Fibroblast of lung (primary cell): ENCODE data around the gene NPAT. TPM values are rescaled to one million over a fixed set of nuclear protein-coding genes. Genes with fewer than 3 reads are reported as not detected.
"Not testable (repeated sequence)": the region's sequence is repeated elsewhere in the genome, so short reads cannot be mapped to it uniquely, and the experiment has no call there.

Experiments used
- DNase-seq, 2 donors: peaks; one replicate each; pipeline versions ENCODE4 v3.0.0 to v3.0.0-alpha.2; 2010; ENCODE audit warnings: low read depth in 2 of 2
- H2AFZ ChIP-seq: 2 replicates; pipeline ENCODE4 v1.5.1; 2012; ENCODE audit warnings: low read length, control low read depth, inconsistent platforms
- H3K27ac ChIP-seq: 2 replicates; pipeline ENCODE4 v1.5.1; 2011; ENCODE audit warnings: low read length, control low read depth; ENCODE audit not compliant: insufficient read depth
- H3K27me3 ChIP-seq: 2 replicates; pipeline ENCODE4 v1.5.1; 2011; ENCODE audit warnings: mild to moderate bottlenecking, low read length; ENCODE audit not compliant: control insufficient read depth, insufficient read depth
- H3K36me3 ChIP-seq: 2 replicates; pipeline ENCODE4 v1.5.1; 2011; ENCODE audit warnings: low read length; ENCODE audit not compliant: control insufficient read depth, insufficient read depth
- H3K4me1 ChIP-seq: 2 replicates; pipeline ENCODE4 v1.5.1; 2011; ENCODE audit warnings: low read length; ENCODE audit not compliant: control insufficient read depth, insufficient read depth; ENCODE audit errors: extremely low read depth
- H3K4me2 ChIP-seq: 2 replicates; pipeline ENCODE4 v1.5.1; 2011; ENCODE audit warnings: low read length, control low read depth; ENCODE audit not compliant: insufficient read depth; ENCODE audit errors: extremely low read depth
- H3K4me3 ChIP-seq, 4 experiments: fragments of 200-600 bp in 1 of 4; sonication (generic) in 1 of 4; replicated peaks in 1 of 4; 2 replicates each; pipeline ENCODE4 v1.5.1; 2011 to 2016; ENCODE audit warnings: low read length in 4 of 4, low read depth in 3 of 4, mild to moderate bottlenecking in 3 of 4, control low read depth in 2 of 4, inconsistent platforms in 1 of 4, mixed read lengths in 1 of 4; ENCODE audit not compliant: insufficient read depth in 1 of 4; ENCODE audit errors: control extremely low read depth in 1 of 4
- H3K79me2 ChIP-seq: 2 replicates; pipeline ENCODE4 v1.5.1; 2012; ENCODE audit warnings: mild to moderate bottlenecking, low read length, inconsistent platforms; ENCODE audit not compliant: control insufficient read depth, insufficient read depth
- H3K9ac ChIP-seq: 2 replicates; pipeline ENCODE4 v1.5.1; 2011; ENCODE audit warnings: mild to moderate bottlenecking, low read length, control low read depth; ENCODE audit not compliant: insufficient read depth
- H3K9me3 ChIP-seq: 2 replicates; pipeline ENCODE4 v1.5.1; 2012; ENCODE audit warnings: low read depth, low read length; ENCODE audit not compliant: control insufficient read depth, insufficient read depth
- H4K20me1 ChIP-seq: 2 replicates; pipeline ENCODE4 v1.5.1; 2011; ENCODE audit warnings: low read length; ENCODE audit not compliant: control insufficient read depth, insufficient read depth; ENCODE audit errors: extremely low read depth
- EZH2 ChIP-seq: IDR thresholded peaks from 2 replicates; pipeline ENCODE4 v1.5.1; 2012; ENCODE audit warnings: low read length, control low read depth, mild to moderate bottlenecking; ENCODE audit errors: missing control alignments
- polyA plus RNA-seq, 2 donors: library from polyadenylated mRNA; depleted of rRNA in 1 of 2; stranded (reverse) in 1 of 2; unstranded in 1 of 2; fragments of >200 nt; gene quantifications; 2 replicates each; pipeline ENCODE4 v1.2.1, GENCODE V29; 2011 to 2012; ENCODE audit warnings: missing spikeins in 1 of 2
- total RNA-seq: library from RNA; depleted of rRNA; stranded (reverse); fragments of >200 nt; gene quantifications from 2 replicates; pipeline ENCODE4 v1.2.1, GENCODE V29; 2014
- TF ChIP-seq, protein P1 (sequence below), 2 donors: IDR thresholded peaks in 1 of 2; conservative IDR thresholded peaks in 1 of 2; 1 replicate in 1 of 2; 2 replicates in 1 of 2; pipeline ENCODE4 v1.5.1; 2011 to 2012; ENCODE audit warnings: low read length in 2 of 2, control low read depth in 1 of 2, inconsistent platforms in 1 of 2, low read depth in 1 of 2, mild to moderate bottlenecking in 1 of 2

NPAT gene
- total and polyA plus RNA-seq, 2 donors (not counting 1 experiment from before 2014, with no cell fraction given) = 10.9 to 12.7 TPM

DNA sequence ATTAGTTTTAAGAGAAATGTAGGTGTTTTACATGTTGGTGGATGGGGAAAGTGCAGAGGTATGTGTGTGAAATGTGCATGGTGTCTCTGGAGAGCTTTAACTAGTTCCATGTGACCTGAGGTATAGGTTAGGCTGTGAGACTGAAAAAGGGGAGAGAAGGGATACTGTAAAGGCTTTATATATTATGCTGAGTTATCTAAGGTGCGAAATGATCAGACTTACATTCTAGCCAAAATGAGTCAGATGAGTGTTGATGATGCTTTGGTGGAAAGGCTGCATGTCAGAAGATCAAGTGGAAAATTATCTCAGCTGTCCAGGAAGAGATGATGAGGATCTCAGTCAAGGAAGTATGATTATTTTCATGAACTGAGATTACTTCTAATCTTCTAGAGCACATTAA, 85.2 kb downstream of the NPAT start:
- Histone ChIP-seq H3K4me1 (peaks cover 2% of the 10 kb centered on the region), H3K9ac (no peak overlapping the region), H3K27ac (no peak overlapping the region), H2AFZ (no peak overlapping the region), H3K4me2 (no peak overlapping the region), H3K9me3 (no peaks in the 10 kb centered on the region), H3K4me3 (no peak overlapping the region), H4K20me1 (no peaks in the 10 kb centered on the region), H3K27me3 (no peaks in the 10 kb centered on the region), H3K36me3 (no peaks in the 10 kb centered on the region), H3K79me2 (no peaks in the 10 kb centered on the region)
- TF ChIP-seq EZH2 = no peak
- TF ChIP-seq, protein P1, sequence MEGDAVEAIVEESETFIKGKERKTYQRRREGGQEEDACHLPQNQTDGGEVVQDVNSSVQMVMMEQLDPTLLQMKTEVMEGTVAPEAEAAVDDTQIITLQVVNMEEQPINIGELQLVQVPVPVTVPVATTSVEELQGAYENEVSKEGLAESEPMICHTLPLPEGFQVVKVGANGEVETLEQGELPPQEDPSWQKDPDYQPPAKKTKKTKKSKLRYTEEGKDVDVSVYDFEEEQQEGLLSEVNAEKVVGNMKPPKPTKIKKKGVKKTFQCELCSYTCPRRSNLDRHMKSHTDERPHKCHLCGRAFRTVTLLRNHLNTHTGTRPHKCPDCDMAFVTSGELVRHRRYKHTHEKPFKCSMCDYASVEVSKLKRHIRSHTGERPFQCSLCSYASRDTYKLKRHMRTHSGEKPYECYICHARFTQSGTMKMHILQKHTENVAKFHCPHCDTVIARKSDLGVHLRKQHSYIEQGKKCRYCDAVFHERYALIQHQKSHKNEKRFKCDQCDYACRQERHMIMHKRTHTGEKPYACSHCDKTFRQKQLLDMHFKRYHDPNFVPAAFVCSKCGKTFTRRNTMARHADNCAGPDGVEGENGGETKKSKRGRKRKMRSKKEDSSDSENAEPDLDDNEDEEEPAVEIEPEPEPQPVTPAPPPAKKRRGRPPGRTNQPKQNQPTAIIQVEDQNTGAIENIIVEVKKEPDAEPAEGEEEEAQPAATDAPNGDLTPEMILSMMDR (conservative IDR thresholded peaks at IDR 0.05 in 1 of 2, IDR thresholded peaks at IDR 0.05 in 1 of 2; ENCODE audit: low read depth in 1 of 2, low read length in 2 of 2) = no peak
- DNase-seq = no peak

DNA sequence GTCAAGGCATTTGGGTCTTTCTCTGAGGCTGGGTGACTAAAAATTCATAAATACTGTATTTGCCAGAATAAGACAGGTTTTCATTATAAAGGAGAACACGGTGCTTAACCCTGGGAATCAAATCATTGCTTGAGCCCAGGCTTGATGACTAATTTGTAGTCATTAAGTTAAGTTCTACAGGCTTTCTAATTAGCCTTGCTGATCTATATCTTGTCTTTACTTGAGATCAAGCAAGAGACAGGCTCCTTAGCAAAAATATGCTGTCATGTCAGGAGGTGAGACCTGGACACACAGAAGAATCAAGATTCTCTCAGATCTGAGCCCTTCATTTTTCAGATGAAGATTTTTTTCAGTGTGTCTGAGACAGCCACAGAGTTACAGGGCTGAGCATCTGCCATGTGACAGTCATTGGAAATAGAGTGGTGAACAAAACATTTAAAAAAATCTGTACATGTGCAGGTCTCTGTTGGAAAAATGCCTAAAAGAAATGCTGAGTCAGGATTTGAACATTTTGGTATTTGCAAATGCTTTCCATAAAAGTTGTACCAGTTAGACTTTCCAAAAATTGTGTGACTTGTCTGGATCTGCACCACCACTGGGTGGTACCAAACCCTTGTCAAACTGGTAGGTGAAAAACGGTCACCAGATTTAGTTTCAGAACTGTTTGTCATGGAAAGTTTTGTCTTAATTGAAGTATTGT, 86.4 kb downstream of the NPAT start:
- Histone ChIP-seq H3K27me3 (no peaks in the 10 kb centered on the region), H4K20me1 (no peaks in the 10 kb centered on the region), H3K9me3 (no peaks in the 10 kb centered on the region), H3K27ac (no peak overlapping the region), H2AFZ (no peak overlapping the region), H3K9ac (no peak overlapping the region), H3K4me2 (no peak overlapping the region), H3K4me1 (peaks cover 2% of the 10 kb centered on the region), H3K79me2 (no peaks in the 10 kb centered on the region), H3K36me3 (no peaks in the 10 kb centered on the region), H3K4me3 (no peak overlapping the region)
- TF ChIP-seq, protein P1 (conservative IDR thresholded peaks at IDR 0.05 in 1 of 2, IDR thresholded peaks at IDR 0.05 in 1 of 2; ENCODE audit: low read depth in 1 of 2, low read length in 2 of 2) = peak in 1 of 2 donors; percentile 16
- TF ChIP-seq EZH2 = no peak
- peak; percentile 33 to 37 for DNase-seq

DNA sequence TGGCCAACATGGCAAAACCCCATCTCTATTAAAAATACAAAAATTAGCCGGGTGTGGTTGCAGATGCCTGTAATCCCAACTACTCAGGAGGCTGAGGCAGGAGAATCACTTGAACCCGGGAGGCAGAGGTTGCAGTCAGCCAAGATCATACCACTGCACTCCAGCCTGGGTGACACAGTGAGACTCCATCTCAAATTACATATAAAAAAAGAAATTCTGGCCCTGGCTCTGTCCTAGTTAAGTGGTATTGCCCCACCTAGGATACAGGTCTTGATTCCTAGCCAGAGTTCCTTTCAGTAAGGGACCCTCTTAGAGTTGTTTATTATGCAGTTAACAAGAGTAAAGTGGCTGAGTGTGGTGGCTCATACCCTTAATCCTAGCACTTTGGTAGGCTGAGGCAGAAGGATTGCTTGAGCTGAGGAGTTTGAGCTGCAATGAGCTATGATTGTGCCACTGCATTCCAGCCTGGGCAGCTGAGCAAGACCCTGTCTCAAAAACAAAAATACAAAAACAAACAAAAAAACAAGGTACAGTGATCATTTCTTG, 89.4 kb downstream of the NPAT start:
- not testable (repeated sequence) for H3K36me3 ChIP-seq, H3K4me3 ChIP-seq, H3K4me1 ChIP-seq, H3K4me2 ChIP-seq, H4K20me1 ChIP-seq, H3K9ac ChIP-seq, H3K79me2 ChIP-seq, H2AFZ ChIP-seq, H3K9me3 ChIP-seq, DNase-seq, H3K27ac ChIP-seq, H3K27me3 ChIP-seq
